ENCODE data around the gene POU6F1.

Gene POU6F1

GRCh38 chr12:51245476-51246253 lies 27.8 kb upstream of the POU6F1 start:
- Histone ChIP-seq H3K4me3 (ENCODE audit: low read depth, low read length) (no peak overlapping the region), H3K27ac (ENCODE audit: extremely low read depth, low read depth, low read length) (no peak overlapping the region), H3K36me3 (ENCODE audit: control insufficient read depth in 2 of 2, insufficient read depth in 1 of 2, low read length in 2 of 2) (peaks cover 24 to 46% of the 10 kb centered on the region in 2 experiments), H3K9me3 (ENCODE audit: control insufficient read depth, insufficient read depth, low read depth, low read length) (no peaks in the 10 kb centered on the region), H3K4me1 (ENCODE audit: control insufficient read depth, insufficient read depth, low read length) (no peaks in the 10 kb centered on the region)
- TF ChIP-seq ZNF202 (tag by site-specific recombination; IDR thresholded peaks at IDR 0.05; ENCODE audit: borderline replicate concordance) (no peak), ZNF449 (tag by site-specific recombination; IDR thresholded peaks at IDR 0.05) (peak; percentile 90)
- POLR2A ChIA-PET = no interaction called here
- CTCF ChIA-PET = interaction anchor here (0.5 to 0.6 kb wide), 2 partner anchors 742 to 1098 kb away, joined by 3 to 4 read pairs; no protein-coding TSS in a partner anchor

DNA sequence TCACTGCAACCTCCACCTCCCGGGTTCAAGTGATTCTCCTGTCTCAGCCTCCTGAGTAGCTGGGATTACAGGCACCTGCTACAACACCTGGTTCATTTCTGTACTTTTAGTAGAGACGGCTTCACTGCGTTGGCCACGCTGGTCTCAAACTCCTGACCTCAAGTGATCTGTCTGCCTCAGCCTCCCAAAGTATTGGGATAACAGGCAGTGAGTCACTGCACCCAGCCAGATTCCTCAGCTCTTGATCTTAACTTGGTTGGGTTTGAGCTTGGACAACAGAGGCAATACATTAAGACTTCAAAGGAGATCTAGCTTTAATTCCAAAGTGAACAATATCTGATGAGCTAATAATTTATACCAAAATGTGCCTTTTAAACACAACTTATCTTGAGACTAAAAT lies 26.4 kb upstream of the POU6F1 start:
- Histone ChIP-seq H3K36me3 (ENCODE audit: control insufficient read depth in 2 of 2, insufficient read depth in 1 of 2, low read length in 2 of 2) (peaks cover 24 to 55% of the 10 kb centered on the region in 2 experiments), H3K27ac (ENCODE audit: extremely low read depth, low read depth, low read length) (no peak overlapping the region), H3K4me1 (ENCODE audit: control insufficient read depth, insufficient read depth, low read length) (no peaks in the 10 kb centered on the region), H3K4me3 (ENCODE audit: low read depth, low read length) (no peak overlapping the region), H3K9me3 (ENCODE audit: control insufficient read depth, insufficient read depth, low read depth, low read length) (no peaks in the 10 kb centered on the region)
- no peak for TF ChIP-seq SCRT1 (tag by site-specific recombination; IDR thresholded peaks at IDR 0.05; ENCODE audit: borderline replicate concordance)
- no peak for TF ChIP-seq ZBTB1 (tag by site-specific recombination; IDR thresholded peaks at IDR 0.05)
- no peak for TF ChIP-seq ZNF394 (tag by site-specific recombination; IDR thresholded peaks at IDR 0.05; ENCODE audit: borderline replicate concordance)
- no peak for TF ChIP-seq HOXD13 (CRISPR knock-in tag; IDR thresholded peaks at IDR 0.05; ENCODE audit: borderline replicate concordance)
- no peak for TF ChIP-seq ZNF621 (tag by site-specific recombination; IDR thresholded peaks at IDR 0.05)
- TF ChIP-seq GLI2 (tag by site-specific recombination; IDR thresholded peaks at IDR 0.05; ENCODE audit: borderline replicate concordance, low read depth) = no peak
- TF ChIP-seq ZNF843 (tag by site-specific recombination; IDR thresholded peaks at IDR 0.05) = no peak
- TF ChIP-seq, protein P1, sequence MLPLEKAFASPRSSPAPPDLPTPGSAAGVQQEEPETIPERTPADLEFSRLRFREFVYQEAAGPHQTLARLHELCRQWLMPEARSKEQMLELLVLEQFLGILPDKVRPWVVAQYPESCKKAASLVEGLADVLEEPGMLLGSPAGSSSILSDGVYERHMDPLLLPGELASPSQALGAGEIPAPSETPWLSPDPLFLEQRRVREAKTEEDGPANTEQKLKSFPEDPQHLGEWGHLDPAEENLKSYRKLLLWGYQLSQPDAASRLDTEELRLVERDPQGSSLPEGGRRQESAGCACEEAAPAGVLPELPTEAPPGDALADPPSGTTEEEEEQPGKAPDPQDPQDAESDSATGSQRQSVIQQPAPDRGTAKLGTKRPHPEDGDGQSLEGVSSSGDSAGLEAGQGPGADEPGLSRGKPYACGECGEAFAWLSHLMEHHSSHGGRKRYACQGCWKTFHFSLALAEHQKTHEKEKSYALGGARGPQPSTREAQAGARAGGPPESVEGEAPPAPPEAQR (tag by site-specific recombination; IDR thresholded peaks at IDR 0.05) = no peak
- TF ChIP-seq, protein P2, sequence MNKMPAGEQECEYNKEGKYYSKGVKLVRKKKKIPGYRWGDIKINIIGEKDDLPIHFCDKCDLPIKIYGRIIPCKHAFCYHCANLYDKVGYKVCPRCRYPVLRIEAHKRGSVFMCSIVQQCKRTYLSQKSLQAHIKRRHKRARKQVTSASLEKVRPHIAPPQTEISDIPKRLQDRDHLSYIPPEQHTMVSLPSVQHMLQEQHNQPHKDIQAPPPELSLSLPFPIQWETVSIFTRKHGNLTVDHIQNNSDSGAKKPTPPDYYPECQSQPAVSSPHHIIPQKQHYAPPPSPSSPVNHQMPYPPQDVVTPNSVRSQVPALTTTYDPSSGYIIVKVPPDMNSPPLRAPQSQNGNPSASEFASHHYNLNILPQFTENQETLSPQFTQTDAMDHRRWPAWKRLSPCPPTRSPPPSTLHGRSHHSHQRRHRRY (tag by site-specific recombination; IDR thresholded peaks at IDR 0.05) = no peak
- TF ChIP-seq ZNF133 (tag by site-specific recombination; IDR thresholded peaks at IDR 0.05) = no peak
- no peak for TF ChIP-seq ZBTB10 (tag by site-specific recombination; IDR thresholded peaks at IDR 0.05)
- no peak for TF ChIP-seq ZNF354C (tag by site-specific recombination; IDR thresholded peaks at IDR 0.05; ENCODE audit: borderline replicate concordance, low read depth)
- no peak for TF ChIP-seq ZNF658 (tag by site-specific recombination; IDR thresholded peaks at IDR 0.05)
- no peak for TF ChIP-seq ZNF18 (tag by site-specific recombination; IDR thresholded peaks at IDR 0.05)
- no peak for TF ChIP-seq ZNF140 (tag by site-specific recombination; IDR thresholded peaks at IDR 0.05)
- TF ChIP-seq ZNF677 (tag by site-specific recombination; IDR thresholded peaks at IDR 0.05) = no peak
- ChIA-PET CTCF (interaction anchor here (0.6 to 1.8 kb wide), 3 partner anchors 8 to 733 kb away, joined by 3 to 16 read pairs (median 3); no protein-coding TSS in a partner anchor), POLR2A (interaction anchor here (0.5 to 1.4 kb wide), 4 partner anchors 15 to 281 kb away, joined by 3 to 11 read pairs (median 4); partner anchors contain the start of gene POU6F1)

Measured in HEK293 (cell line).